GM12874 (cell line): Measurements from ENCODE around the gene TRAIP.

Source experiments
- CTCF ChIP-seq: IDR thresholded peaks from 2 replicates; pipeline ENCODE4 v1.5.1; 2011; ENCODE audit warnings: low read depth, mild to moderate bottlenecking, control low read depth, low read length, moderate library complexity; ENCODE audit not compliant: insufficient read depth

Gene TRAIP

GRCh38 chr3:49898991-49899390 lies 42.6 kb upstream of the TRAIP start:
- TF ChIP-seq CTCF = no peak

GRCh38 chr3:49896345-49896744 lies 40.0 kb upstream of the TRAIP start:
- TF ChIP-seq CTCF = no peak

GRCh38 chr3:49895791-49896190 lies 39.4 kb upstream of the TRAIP start:
- TF ChIP-seq CTCF = no peak

- TF ChIP-seq CTCF = no peak
These were observed 32.9 kb upstream of the TRAIP start for GRCh38 chr3:49889296-49889695.

GRCh38 chr3:49886922-49887265 lies 30.5 kb upstream of the TRAIP start:
- no peak for TF ChIP-seq CTCF

GRCh38 chr3:49883998-49884397 lies 27.6 kb upstream of the TRAIP start:
- TF ChIP-seq CTCF = no peak

GRCh38 chr3:49882166-49882565 lies 25.8 kb upstream of the TRAIP start:
- TF ChIP-seq CTCF = no peak

GRCh38 chr3:49880581-49881315 lies 24.4 kb upstream of the TRAIP start:
- no peak for TF ChIP-seq CTCF
